OCI-LY3 (cell line): ENCODE data around the gene BRAF.
A peak's percentile ranks its signal among the peaks of the same experiment; 100 is the strongest.

Experiments used
- H2AFZ ChIP-seq: fragments of 200-600, 300-600 bp; shearing (Covaris generic); 2 replicates; pipeline ENCODE4 v1.6.0; 2014; ENCODE audit warnings: antibody characterized with exemption, low read depth, low read length
- H3K27ac ChIP-seq: fragments of 200-600, 300-600 bp; sonication (generic); 2 replicates; pipeline ENCODE4 v1.5.1; 2014; ENCODE audit warnings: mild to moderate bottlenecking, low read length, moderate library complexity, mixed read lengths
- H3K27me3 ChIP-seq: fragments of 200-600, 300-600 bp; sonication (generic); 2 replicates; pipeline ENCODE4 v1.6.1; 2014; ENCODE audit warnings: low read depth, low read length, mixed read lengths
- H3K36me3 ChIP-seq: fragments of 200-600, 300-600 bp; sonication (generic); replicated peaks from 2 replicates; pipeline ENCODE3; 2014; ENCODE audit warnings: low read depth, low read length, mixed read lengths
- H3K4me1 ChIP-seq: fragments of 300-600, 200-600 bp; sonication (generic); 2 replicates; pipeline ENCODE4 v1.6.1; 2014; ENCODE audit warnings: low read length, mixed read lengths
- H3K4me2 ChIP-seq: fragments of 200-600, 300-600 bp; sonication (generic); 2 replicates; pipeline ENCODE4 v1.6.1; 2014; ENCODE audit warnings: low read length, mixed read lengths
- H3K4me3 ChIP-seq: fragments of 300-600, 200-600 bp; sonication (generic); 2 replicates; pipeline ENCODE4 v1.5.1; 2014; ENCODE audit warnings: antibody characterized with exemption, mild to moderate bottlenecking, low read length, moderate library complexity
- H3K79me2 ChIP-seq: fragments of 300-600, 200-600 bp; shearing (Covaris generic); 2 replicates; pipeline ENCODE4 v1.6.1; 2014; ENCODE audit warnings: mild to moderate bottlenecking, low read length, mixed read lengths
- H3K9ac ChIP-seq: fragments of 300-600, 200-600 bp; shearing (Covaris generic); 2 replicates; pipeline ENCODE4 v1.6.0; 2014; ENCODE audit warnings: mild to moderate bottlenecking, low read length, moderate library complexity
- H3K9me3 ChIP-seq: fragments of 200-600, 300-600 bp; shearing (Covaris generic); 2 replicates; pipeline ENCODE4 v1.6.1; 2014; ENCODE audit warnings: low read length, mixed read lengths; ENCODE audit not compliant: insufficient read depth
- H4K20me1 ChIP-seq: fragments of 200-600, 300-600 bp; sonication (generic); 2 replicates; pipeline ENCODE4 v1.6.1; 2016; ENCODE audit warnings: low read length, mixed read lengths; ENCODE audit not compliant: insufficient read depth
- CTCF ChIP-seq: fragments of 200-600, 300-600 bp; sonication (generic); IDR thresholded peaks from 2 replicates; pipeline ENCODE4 v1.5.1; 2014; ENCODE audit warnings: antibody characterized with exemption, low read length, low read depth
- EZH2phosphoT487 ChIP-seq: fragments of 200-600 bp; shearing (Covaris generic); IDR thresholded peaks from 2 replicates; pipeline ENCODE4 v1.6.1; 2018; ENCODE audit warnings: antibody characterized with exemption, mixed run types, low read depth

BRAF gene

DNA sequence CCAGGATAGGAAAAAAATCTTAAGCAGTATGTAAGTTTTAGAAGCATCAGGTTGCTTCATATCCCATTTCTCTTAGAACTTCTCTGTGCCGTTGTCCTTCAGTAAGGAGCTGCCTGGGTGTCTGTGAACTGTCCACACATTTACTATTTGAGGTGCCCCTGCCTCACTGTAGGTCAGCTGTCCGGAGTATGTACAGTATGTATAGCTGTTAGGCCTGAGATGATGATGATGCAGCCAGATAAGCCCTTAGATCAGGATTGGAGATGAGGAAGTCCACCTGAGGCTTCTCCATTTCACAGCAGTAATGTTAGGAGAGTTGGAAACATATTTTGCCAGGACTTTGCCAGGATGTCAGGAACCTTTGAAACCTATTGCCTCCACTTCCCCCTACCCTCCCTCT, 220.5 kb downstream of the BRAF start:
- no peak overlapping the region for H3K9ac ChIP-seq
- TF ChIP-seq EZH2phosphoT487 (no peak), CTCF (no peak)
- no peaks in the 10 kb centered on the region for H3K4me1 ChIP-seq
- H2AFZ ChIP-seq, result no peak overlapping the region
- peaks cover 6% of the 10 kb centered on the region for H3K36me3 ChIP-seq
- H3K79me2 ChIP-seq, result peaks cover 36% of the 10 kb centered on the region
- no peaks in the 10 kb centered on the region; the same call in 1 of the 2 replicates for H4K20me1 ChIP-seq
- H3K9me3 ChIP-seq, result no peaks in the 10 kb centered on the region
- H3K4me3 ChIP-seq, result no peak overlapping the region
- no peak overlapping the region for H3K27ac ChIP-seq
- H3K4me2 ChIP-seq, result no peak overlapping the region
- H3K27me3 ChIP-seq, result no peaks in the 10 kb centered on the region

DNA sequence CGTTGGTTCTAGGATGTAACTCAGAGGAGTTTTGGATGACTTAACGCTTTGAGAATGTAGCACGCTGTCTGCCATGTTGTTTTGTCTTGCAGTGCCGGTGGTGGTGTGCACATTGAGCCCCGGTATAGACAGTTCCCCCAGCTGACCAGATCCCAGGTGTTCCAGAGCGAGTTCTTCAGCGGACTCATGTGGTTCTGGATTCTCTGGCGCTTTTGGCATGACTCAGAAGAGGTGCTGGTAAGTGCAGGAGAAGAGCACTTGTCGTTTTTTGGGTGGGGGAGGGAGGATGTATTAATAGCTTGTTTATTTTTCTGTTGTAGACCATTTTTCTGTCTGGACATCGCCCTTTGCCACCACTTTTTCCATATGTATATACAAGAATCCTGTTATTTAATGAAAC, 222.0 kb downstream of the BRAF start:
- Histone ChIP-seq H3K4me1 (peaks cover 5% of the 10 kb centered on the region), H3K27ac (no peak overlapping the region), H3K9me3 (no peaks in the 10 kb centered on the region), H3K4me2 (no peak overlapping the region), H4K20me1 (peaks cover 5% of the 10 kb centered on the region; the same call in 1 of the 2 replicates), H3K9ac (no peak overlapping the region), H3K27me3 (no peaks in the 10 kb centered on the region), H3K4me3 (no peak overlapping the region), H3K79me2 (peaks cover 48% of the 10 kb centered on the region), H2AFZ (no peak overlapping the region), H3K36me3 (peaks cover 6% of the 10 kb centered on the region)
- TF ChIP-seq EZH2phosphoT487, result no peak

- H3K27ac ChIP-seq, result no peak overlapping the region
- no peaks in the 10 kb centered on the region for H3K9me3 ChIP-seq
- H3K79me2 ChIP-seq, result peaks cover 58% of the 10 kb centered on the region
- peak overlapping the region; percentile 92; the same call in 1 of the 2 replicates for H3K4me3 ChIP-seq
- H3K36me3 ChIP-seq, result no peaks in the 10 kb centered on the region
- H4K20me1 ChIP-seq, result peaks cover 6% of the 10 kb centered on the region; the same call in 1 of the 2 replicates
- H3K9ac ChIP-seq, result no peak overlapping the region
- peak overlapping the region; percentile 94 for H3K4me2 ChIP-seq
- TF ChIP-seq EZH2phosphoT487 (no peak), CTCF (no peak)
- H3K27me3 ChIP-seq, result no peaks in the 10 kb centered on the region
- peaks cover 12% of the 10 kb centered on the region for H3K4me1 ChIP-seq
- H2AFZ ChIP-seq, result no peak overlapping the region
These were observed 226.3 kb downstream of the BRAF start for GRCh38 chr7:140698477-140698876.

- H4K20me1 ChIP-seq, result peaks cover 6% of the 10 kb centered on the region; the same call in 1 of the 2 replicates
- peak overlapping the region; percentile 94 for H3K4me2 ChIP-seq
- peaks cover 12% of the 10 kb centered on the region for H3K4me1 ChIP-seq
- H3K27ac ChIP-seq, result peak overlapping the region; percentile 54
- no peaks in the 10 kb centered on the region for H3K36me3 ChIP-seq
- H3K79me2 ChIP-seq, result peaks cover 55% of the 10 kb centered on the region
- TF ChIP-seq CTCF, result no peak
- no peak for TF ChIP-seq EZH2phosphoT487
- H3K4me3 ChIP-seq, result peak overlapping the region; percentile 92
- H3K9me3 ChIP-seq, result no peaks in the 10 kb centered on the region
- H3K27me3 ChIP-seq, result no peaks in the 10 kb centered on the region
- peak overlapping the region; percentile 83 for H3K9ac ChIP-seq
- H2AFZ ChIP-seq, result no peak overlapping the region; the same call in 1 of the 2 replicates
These were observed 227.1 kb downstream of the BRAF start for GRCh38 chr7:140697447-140698143.
